Measurements from ENCODE around the gene RNF43. TPM values are rescaled to one million over a fixed set of nuclear protein-coding genes. Genes with fewer than 3 reads are reported as not detected.

Gene RNF43
- total and polyA plus RNA-seq, 2 of the 13 experiments (the other 11 are each of a cell fraction or from before 2014, with no cell fraction given), result 31.0 to 53.4 TPM

DNA sequence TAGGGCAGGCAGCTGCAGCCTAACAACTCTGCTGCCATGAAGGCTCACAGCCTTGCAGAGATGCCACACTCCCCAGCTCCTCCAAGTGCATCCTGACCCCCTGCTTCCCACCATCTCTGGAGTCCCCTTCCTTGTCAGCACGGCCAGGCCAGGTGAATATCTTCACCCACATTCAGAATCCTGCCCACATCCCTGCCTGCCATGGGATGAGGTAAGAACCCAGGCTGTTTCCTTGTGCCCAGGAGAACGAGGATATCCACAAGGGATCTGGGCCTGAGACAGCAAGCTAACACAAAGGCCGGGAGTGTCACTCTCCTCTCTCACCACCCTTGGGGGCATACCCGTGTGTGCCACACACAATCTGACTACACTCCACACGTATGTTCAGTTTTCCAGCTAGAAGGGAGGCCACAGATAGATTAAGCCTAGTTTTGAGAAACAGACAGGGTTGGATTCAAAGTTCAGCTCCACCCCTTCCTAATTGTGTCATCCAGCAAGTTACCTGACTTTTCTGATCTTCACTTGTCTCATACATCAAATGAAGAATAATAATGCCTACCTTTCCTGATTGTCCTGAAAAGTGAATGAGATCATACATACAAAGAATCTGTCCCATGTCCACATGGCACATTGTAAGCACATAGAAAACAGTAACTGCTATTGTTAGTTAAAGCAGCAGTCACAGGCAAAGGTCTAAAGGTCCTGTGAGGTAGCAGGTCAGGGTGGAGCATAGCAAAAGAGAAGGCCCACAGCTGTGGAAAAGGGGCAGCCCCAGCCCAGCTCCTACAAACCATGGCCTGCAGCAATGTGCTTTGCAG is 47.9 kb downstream of the RNF43 start (continued):
- TF ChIP-seq NBN (conservative IDR thresholded peaks at IDR 0.05), result no peak
- TF ChIP-seq, protein P1, sequence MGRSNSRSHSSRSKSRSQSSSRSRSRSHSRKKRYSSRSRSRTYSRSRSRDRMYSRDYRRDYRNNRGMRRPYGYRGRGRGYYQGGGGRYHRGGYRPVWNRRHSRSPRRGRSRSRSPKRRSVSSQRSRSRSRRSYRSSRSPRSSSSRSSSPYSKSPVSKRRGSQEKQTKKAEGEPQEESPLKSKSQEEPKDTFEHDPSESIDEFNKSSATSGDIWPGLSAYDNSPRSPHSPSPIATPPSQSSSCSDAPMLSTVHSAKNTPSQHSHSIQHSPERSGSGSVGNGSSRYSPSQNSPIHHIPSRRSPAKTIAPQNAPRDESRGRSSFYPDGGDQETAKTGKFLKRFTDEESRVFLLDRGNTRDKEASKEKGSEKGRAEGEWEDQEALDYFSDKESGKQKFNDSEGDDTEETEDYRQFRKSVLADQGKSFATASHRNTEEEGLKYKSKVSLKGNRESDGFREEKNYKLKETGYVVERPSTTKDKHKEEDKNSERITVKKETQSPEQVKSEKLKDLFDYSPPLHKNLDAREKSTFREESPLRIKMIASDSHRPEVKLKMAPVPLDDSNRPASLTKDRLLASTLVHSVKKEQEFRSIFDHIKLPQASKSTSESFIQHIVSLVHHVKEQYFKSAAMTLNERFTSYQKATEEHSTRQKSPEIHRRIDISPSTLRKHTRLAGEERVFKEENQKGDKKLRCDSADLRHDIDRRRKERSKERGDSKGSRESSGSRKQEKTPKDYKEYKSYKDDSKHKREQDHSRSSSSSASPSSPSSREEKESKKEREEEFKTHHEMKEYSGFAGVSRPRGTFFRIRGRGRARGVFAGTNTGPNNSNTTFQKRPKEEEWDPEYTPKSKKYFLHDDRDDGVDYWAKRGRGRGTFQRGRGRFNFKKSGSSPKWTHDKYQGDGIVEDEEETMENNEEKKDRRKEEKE (IDR thresholded peaks at IDR 0.05), result no peak
- TF ChIP-seq, protein P2, sequence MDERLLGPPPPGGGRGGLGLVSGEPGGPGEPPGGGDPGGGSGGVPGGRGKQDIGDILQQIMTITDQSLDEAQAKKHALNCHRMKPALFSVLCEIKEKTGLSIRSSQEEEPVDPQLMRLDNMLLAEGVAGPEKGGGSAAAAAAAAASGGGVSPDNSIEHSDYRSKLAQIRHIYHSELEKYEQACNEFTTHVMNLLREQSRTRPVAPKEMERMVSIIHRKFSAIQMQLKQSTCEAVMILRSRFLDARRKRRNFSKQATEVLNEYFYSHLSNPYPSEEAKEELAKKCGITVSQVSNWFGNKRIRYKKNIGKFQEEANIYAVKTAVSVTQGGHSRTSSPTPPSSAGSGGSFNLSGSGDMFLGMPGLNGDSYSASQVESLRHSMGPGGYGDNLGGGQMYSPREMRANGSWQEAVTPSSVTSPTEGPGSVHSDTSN (CRISPR knock-in tag; IDR thresholded peaks at IDR 0.05), result no peak
- no peak for TF ChIP-seq SRF (IDR thresholded peaks at IDR 0.05; ENCODE audit: low read depth, low read length)
- TF ChIP-seq, protein P3, sequence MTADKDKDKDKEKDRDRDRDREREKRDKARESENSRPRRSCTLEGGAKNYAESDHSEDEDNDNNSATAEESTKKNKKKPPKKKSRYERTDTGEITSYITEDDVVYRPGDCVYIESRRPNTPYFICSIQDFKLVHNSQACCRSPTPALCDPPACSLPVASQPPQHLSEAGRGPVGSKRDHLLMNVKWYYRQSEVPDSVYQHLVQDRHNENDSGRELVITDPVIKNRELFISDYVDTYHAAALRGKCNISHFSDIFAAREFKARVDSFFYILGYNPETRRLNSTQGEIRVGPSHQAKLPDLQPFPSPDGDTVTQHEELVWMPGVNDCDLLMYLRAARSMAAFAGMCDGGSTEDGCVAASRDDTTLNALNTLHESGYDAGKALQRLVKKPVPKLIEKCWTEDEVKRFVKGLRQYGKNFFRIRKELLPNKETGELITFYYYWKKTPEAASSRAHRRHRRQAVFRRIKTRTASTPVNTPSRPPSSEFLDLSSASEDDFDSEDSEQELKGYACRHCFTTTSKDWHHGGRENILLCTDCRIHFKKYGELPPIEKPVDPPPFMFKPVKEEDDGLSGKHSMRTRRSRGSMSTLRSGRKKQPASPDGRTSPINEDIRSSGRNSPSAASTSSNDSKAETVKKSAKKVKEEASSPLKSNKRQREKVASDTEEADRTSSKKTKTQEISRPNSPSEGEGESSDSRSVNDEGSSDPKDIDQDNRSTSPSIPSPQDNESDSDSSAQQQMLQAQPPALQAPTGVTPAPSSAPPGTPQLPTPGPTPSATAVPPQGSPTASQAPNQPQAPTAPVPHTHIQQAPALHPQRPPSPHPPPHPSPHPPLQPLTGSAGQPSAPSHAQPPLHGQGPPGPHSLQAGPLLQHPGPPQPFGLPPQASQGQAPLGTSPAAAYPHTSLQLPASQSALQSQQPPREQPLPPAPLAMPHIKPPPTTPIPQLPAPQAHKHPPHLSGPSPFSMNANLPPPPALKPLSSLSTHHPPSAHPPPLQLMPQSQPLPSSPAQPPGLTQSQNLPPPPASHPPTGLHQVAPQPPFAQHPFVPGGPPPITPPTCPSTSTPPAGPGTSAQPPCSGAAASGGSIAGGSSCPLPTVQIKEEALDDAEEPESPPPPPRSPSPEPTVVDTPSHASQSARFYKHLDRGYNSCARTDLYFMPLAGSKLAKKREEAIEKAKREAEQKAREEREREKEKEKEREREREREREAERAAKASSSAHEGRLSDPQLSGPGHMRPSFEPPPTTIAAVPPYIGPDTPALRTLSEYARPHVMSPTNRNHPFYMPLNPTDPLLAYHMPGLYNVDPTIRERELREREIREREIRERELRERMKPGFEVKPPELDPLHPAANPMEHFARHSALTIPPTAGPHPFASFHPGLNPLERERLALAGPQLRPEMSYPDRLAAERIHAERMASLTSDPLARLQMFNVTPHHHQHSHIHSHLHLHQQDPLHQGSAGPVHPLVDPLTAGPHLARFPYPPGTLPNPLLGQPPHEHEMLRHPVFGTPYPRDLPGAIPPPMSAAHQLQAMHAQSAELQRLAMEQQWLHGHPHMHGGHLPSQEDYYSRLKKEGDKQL (CRISPR knock-in tag; IDR thresholded peaks at IDR 0.05; ENCODE audit: low read depth), result no peak
- no peak for TF ChIP-seq NFIB (CRISPR knock-in tag; IDR thresholded peaks at IDR 0.05; ENCODE audit: borderline replicate concordance)
- TF ChIP-seq WIZ (CRISPR knock-in tag; IDR thresholded peaks at IDR 0.05), result no peak
- TF ChIP-seq, protein P4, sequence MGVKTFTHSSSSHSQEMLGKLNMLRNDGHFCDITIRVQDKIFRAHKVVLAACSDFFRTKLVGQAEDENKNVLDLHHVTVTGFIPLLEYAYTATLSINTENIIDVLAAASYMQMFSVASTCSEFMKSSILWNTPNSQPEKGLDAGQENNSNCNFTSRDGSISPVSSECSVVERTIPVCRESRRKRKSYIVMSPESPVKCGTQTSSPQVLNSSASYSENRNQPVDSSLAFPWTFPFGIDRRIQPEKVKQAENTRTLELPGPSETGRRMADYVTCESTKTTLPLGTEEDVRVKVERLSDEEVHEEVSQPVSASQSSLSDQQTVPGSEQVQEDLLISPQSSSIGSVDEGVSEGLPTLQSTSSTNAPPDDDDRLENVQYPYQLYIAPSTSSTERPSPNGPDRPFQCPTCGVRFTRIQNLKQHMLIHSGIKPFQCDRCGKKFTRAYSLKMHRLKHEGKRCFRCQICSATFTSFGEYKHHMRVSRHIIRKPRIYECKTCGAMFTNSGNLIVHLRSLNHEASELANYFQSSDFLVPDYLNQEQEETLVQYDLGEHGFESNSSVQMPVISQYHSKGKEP (CRISPR knock-in tag; IDR thresholded peaks at IDR 0.05), result no peak
- TF ChIP-seq, protein P5, sequence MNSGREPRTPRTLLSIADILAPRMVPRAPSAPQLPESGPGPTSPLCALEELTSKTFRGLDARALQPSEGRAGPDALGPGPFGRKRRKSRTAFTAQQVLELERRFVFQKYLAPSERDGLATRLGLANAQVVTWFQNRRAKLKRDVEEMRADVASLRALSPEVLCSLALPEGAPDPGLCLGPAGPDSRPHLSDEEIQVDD (CRISPR knock-in tag; IDR thresholded peaks at IDR 0.05; ENCODE audit: borderline replicate concordance), result no peak
- 0 out of 2 replicates have a peak, but pooled peaks have one; percentile 42 for TF ChIP-seq FOXC1 (CRISPR knock-in tag; IDR thresholded peaks at IDR 0.05; ENCODE audit: borderline replicate concordance)
- TF ChIP-seq ZNF724P (CRISPR knock-in tag; IDR thresholded peaks at IDR 0.05; ENCODE audit: borderline replicate concordance), result no peak
- TF ChIP-seq GABPA (IDR thresholded peaks at IDR 0.05; ENCODE audit: low read depth, low read length), result no peak
- TF ChIP-seq GABPA (CRISPR knock-in tag; IDR thresholded peaks at IDR 0.05; ENCODE audit: low read depth), result no peak
- TF ChIP-seq ZNF607 (CRISPR knock-in tag; IDR thresholded peaks at IDR 0.05; ENCODE audit: borderline replicate concordance), result no peak
- no peak for TF ChIP-seq ZNF124 (CRISPR knock-in tag; IDR thresholded peaks at IDR 0.05)
- no peak for TF ChIP-seq ZSCAN9 (CRISPR knock-in tag; IDR thresholded peaks at IDR 0.05; ENCODE audit: borderline replicate concordance)
- TF ChIP-seq ZNF558 (CRISPR knock-in tag; IDR thresholded peaks at IDR 0.05; ENCODE audit: borderline replicate concordance), result no peak
- TF ChIP-seq SAP130 (CRISPR knock-in tag; IDR thresholded peaks at IDR 0.05; ENCODE audit: low read depth), result peak; percentile 73
- no peak for TF ChIP-seq RFXANK (CRISPR knock-in tag; IDR thresholded peaks at IDR 0.05)
